Ovary (tissue), 3 donors: ENCODE data around the gene TMEM270.

Experiments used
- POLR2A ChIP-seq: fragments of 450-650 bp; IDR thresholded peaks from one replicate; pipeline ENCODE4 v1.6.1; 2017; ENCODE audit warnings: antibody characterized with exemption, mild to moderate bottlenecking, moderate library complexity
- TF ChIP-seq, protein P1 (sequence below), 3 donors: fragments of 450-650 bp in 2 of 3; fragments of 200-600 bp in 1 of 3; IDR thresholded peaks; one replicate each; pipeline versions ENCODE4 v1.5.1 to v1.8.0; 2016 to 2022; ENCODE audit warnings: antibody characterized with exemption in 3 of 3, mild to moderate bottlenecking in 1 of 3
- donor health status: DM: no; HTN: no; CAD: no.

DNA sequence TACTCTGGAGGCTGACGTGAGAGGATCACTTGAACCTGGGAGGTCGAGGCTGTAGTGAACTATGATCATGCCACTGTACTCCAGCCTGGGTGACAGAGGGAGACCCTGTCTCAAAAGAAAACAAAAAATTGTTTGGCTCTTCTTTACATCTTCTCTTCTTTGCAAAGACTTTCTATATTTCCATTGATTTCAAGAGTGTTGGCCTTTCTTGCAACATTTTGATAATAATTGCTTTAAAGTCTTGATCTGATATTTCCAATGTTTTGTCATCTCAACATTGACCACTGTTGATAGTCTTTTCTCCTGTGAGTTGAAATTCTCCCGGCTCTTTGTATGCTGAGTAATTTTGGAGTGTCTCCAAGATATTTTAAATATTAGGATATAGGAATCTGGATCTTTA is 48.0 kb upstream of the TMEM270 start:
- TF ChIP-seq, protein P1, sequence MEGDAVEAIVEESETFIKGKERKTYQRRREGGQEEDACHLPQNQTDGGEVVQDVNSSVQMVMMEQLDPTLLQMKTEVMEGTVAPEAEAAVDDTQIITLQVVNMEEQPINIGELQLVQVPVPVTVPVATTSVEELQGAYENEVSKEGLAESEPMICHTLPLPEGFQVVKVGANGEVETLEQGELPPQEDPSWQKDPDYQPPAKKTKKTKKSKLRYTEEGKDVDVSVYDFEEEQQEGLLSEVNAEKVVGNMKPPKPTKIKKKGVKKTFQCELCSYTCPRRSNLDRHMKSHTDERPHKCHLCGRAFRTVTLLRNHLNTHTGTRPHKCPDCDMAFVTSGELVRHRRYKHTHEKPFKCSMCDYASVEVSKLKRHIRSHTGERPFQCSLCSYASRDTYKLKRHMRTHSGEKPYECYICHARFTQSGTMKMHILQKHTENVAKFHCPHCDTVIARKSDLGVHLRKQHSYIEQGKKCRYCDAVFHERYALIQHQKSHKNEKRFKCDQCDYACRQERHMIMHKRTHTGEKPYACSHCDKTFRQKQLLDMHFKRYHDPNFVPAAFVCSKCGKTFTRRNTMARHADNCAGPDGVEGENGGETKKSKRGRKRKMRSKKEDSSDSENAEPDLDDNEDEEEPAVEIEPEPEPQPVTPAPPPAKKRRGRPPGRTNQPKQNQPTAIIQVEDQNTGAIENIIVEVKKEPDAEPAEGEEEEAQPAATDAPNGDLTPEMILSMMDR (IDR thresholded peaks at IDR 0.05) = no peak
- no peak for TF ChIP-seq POLR2A
